ENCODE results near the gene CRABP1. TPM values are rescaled to one million over a fixed set of nuclear protein-coding genes. Genes with fewer than 3 reads are reported as not detected.

CRABP1 gene
- total RNA-seq, 4 donors from 2014 or later: not detected

- H3K9me3 ChIP-seq: no peaks in the 10 kb centered on the region
- H3K27me3 ChIP-seq: no peaks in the 10 kb centered on the region
- H3K36me3 ChIP-seq: no peaks in the 10 kb centered on the region
- H3K27ac ChIP-seq: no peak overlapping the region
- DNase-seq (peak in 1 of 2 donors; percentile 25), ATAC-seq (peak in 1 of 2 donors; percentile 65)
- H3K4me3 ChIP-seq: no peak overlapping the region
- H3K4me1 ChIP-seq: peaks cover 5 to 8% of the 10 kb centered on the region in 2 donors
- intact Hi-C loops (cut with DNase I; ENCODE audit: low total_unique reads) (no loop called here), in situ Hi-C loops (cut with MboI; ENCODE audit: low sequenced_read_pairs in 4 of 4) (no loop called here)
- TF ChIP-seq POLR2A (IDR thresholded peaks at IDR 0.05) (no peak), CTCF (IDR thresholded peaks at IDR 0.05 in 4 of 5, conservative IDR thresholded peaks at IDR 0.05 in 1 of 5) (no peak)
These were observed 28.9 kb upstream of the CRABP1 start for GRCh38 chr15:78311292-78311691.

- Histone ChIP-seq H3K4me3 (no peak overlapping the region), H3K27me3 (no peaks in the 10 kb centered on the region), H3K27ac (no peak overlapping the region), H3K9me3 (no peaks in the 10 kb centered on the region), H3K36me3 (no peaks in the 10 kb centered on the region), H3K4me1 (peaks cover 5 to 8% of the 10 kb centered on the region in 2 donors)
- intact Hi-C loops (cut with DNase I; ENCODE audit: low total_unique reads) (no loop called here), in situ Hi-C loops (cut with MboI; ENCODE audit: low sequenced_read_pairs in 4 of 4) (no loop called here)
- TF ChIP-seq POLR2A (IDR thresholded peaks at IDR 0.05): no peak
- TF ChIP-seq CTCF (IDR thresholded peaks at IDR 0.05 in 4 of 5, conservative IDR thresholded peaks at IDR 0.05 in 1 of 5): no peak
- ATAC-seq (no peak), DNase-seq (no peak)
These were observed 27.6 kb upstream of the CRABP1 start for GRCh38 chr15:78312536-78312935.

- no peaks in the 10 kb centered on the region for H3K27me3 ChIP-seq
- no peak for TF ChIP-seq POLR2A (IDR thresholded peaks at IDR 0.05)
- TF ChIP-seq CTCF (IDR thresholded peaks at IDR 0.05 in 4 of 5, conservative IDR thresholded peaks at IDR 0.05 in 1 of 5): no peak
- no peak overlapping the region for H3K27ac ChIP-seq
- H3K36me3 ChIP-seq: no peaks in the 10 kb centered on the region
- intact Hi-C loops (cut with DNase I; ENCODE audit: low total_unique reads): no loop called here
- H3K4me3 ChIP-seq: no peak overlapping the region
- DNase-seq (no peak), ATAC-seq (no peak)
- in situ Hi-C loops (cut with MboI; ENCODE audit: low sequenced_read_pairs in 4 of 4): no loop called here
- no peaks in the 10 kb centered on the region for H3K9me3 ChIP-seq
- H3K4me1 ChIP-seq: peaks cover 5 to 8% of the 10 kb centered on the region in 2 donors
These were observed 27.2 kb upstream of the CRABP1 start for GRCh38 chr15:78312957-78313356.

GRCh38 chr15:78313383-78313782 is 26.8 kb upstream of the CRABP1 start:
- H3K27me3 ChIP-seq: no peaks in the 10 kb centered on the region
- no peaks in the 10 kb centered on the region for H3K36me3 ChIP-seq
- peaks cover 5 to 8% of the 10 kb centered on the region in 2 donors for H3K4me1 ChIP-seq
- H3K9me3 ChIP-seq: no peaks in the 10 kb centered on the region
- H3K4me3 ChIP-seq: no peak overlapping the region
- TF ChIP-seq POLR2A (IDR thresholded peaks at IDR 0.05) (no peak), CTCF (IDR thresholded peaks at IDR 0.05 in 4 of 5, conservative IDR thresholded peaks at IDR 0.05 in 1 of 5) (no peak)
- no peak for ATAC-seq
- no peak overlapping the region for H3K27ac ChIP-seq
- intact Hi-C loops (cut with DNase I; ENCODE audit: low total_unique reads): no loop called here
- no peak for DNase-seq
- in situ Hi-C loops (cut with MboI; ENCODE audit: low sequenced_read_pairs in 4 of 4): no loop called here

- DNase-seq: no peak
- intact Hi-C loops (cut with DNase I; ENCODE audit: low total_unique reads): no loop called here
- no peak overlapping the region for H3K4me3 ChIP-seq
- in situ Hi-C loops (cut with MboI; ENCODE audit: low sequenced_read_pairs in 4 of 4): no loop called here
- ATAC-seq: no peak
- H3K9me3 ChIP-seq: no peaks in the 10 kb centered on the region
- H3K4me1 ChIP-seq: peaks cover 5 to 8% of the 10 kb centered on the region in 2 donors
- H3K27me3 ChIP-seq: no peaks in the 10 kb centered on the region
- no peak for TF ChIP-seq CTCF (IDR thresholded peaks at IDR 0.05 in 4 of 5, conservative IDR thresholded peaks at IDR 0.05 in 1 of 5)
- TF ChIP-seq POLR2A (IDR thresholded peaks at IDR 0.05): no peak
- no peak overlapping the region for H3K27ac ChIP-seq
- H3K36me3 ChIP-seq: no peaks in the 10 kb centered on the region
These were observed 26.0 kb upstream of the CRABP1 start for GRCh38 chr15:78314181-78314581.

Measured in gastrocnemius medialis (tissue), 4 donors.